Lower leg skin (tissue), 4 donors: ENCODE results near the gene TSHZ2. TPM values are rescaled to one million over a fixed set of nuclear protein-coding genes. Genes with fewer than 3 reads are reported as not detected.

Source experiments
- DNase-seq, 2 donors: peaks; one replicate each; pipeline ENCODE4 v3.0.0-alpha.2; 2019; ENCODE audit warnings: low spot score in 2 of 2
- H3K4me3 ChIP-seq: fragments of 200-600 bp; sonication (generic); 2 replicates; pipeline ENCODE4 v1.5.1; 2017; ENCODE audit warnings: mild to moderate bottlenecking, low read depth; ENCODE audit not compliant: poor library complexity, severe bottlenecking
- CTCF ChIP-seq, 3 donors: fragments of 450-650 bp; IDR thresholded peaks; one replicate each; pipeline ENCODE4 v1.5.1; 2016; ENCODE audit warnings: antibody characterized with exemption in 3 of 3, mild to moderate bottlenecking in 3 of 3, moderate library complexity in 2 of 3
- POLR2A ChIP-seq, 2 donors: fragments of 450-650 bp; IDR thresholded peaks; one replicate each; pipeline ENCODE4 v1.6.1; 2016 to 2017; ENCODE audit warnings: antibody characterized with exemption in 2 of 2, mild to moderate bottlenecking in 1 of 2, moderate library complexity in 1 of 2
- WGBS, 2 donors: methylation state at CpG; one replicate each; pipeline ENCODE4 v1.1.5; 2018; 5-methylcytosine and 5-hydroxymethylcytosine counted together
- intact Hi-C: fragments of 100-400 bp; cut with DNase I; formaldehyde crosslinking; loops from one replicate; pipeline ENCODE4 v1.15.0; 2023; ENCODE audit warnings: low total_unique reads
- total RNA-seq, 4 donors: library from RNA; depleted of rRNA; stranded (reverse); fragments of >200 nt; gene quantifications; one replicate each; pipeline ENCODE4 v1.1.0, GENCODE V29; 2016

Gene TSHZ2
- total RNA-seq, 4 donors from 2014 or later, result 8.1 to 25.7 (median 10.5) TPM

GRCh38 chr20:53070706-53071392 lies 98.7 kb downstream of the TSHZ2 start:
- TF ChIP-seq CTCF (IDR thresholded peaks at IDR 0.05), result no peak
- no peak for TF ChIP-seq POLR2A (IDR thresholded peaks at IDR 0.05)
- WGBS, 2 donors, result 48 to 59% methylated on average over 8 of the region's 8 CpGs
- intact Hi-C loops, result no loop called here
- H3K4me3 ChIP-seq, result no peak overlapping the region
- DNase-seq, result no peak

GRCh38 chr20:53071833-53072232 lies 99.7 kb downstream of the TSHZ2 start:
- DNase-seq, result no peak
- H3K4me3 ChIP-seq, result no peak overlapping the region
- no peak for TF ChIP-seq POLR2A (IDR thresholded peaks at IDR 0.05)
- TF ChIP-seq CTCF (IDR thresholded peaks at IDR 0.05), result no peak
- intact Hi-C loops, result no loop called here
- 88 to 91% methylated on average over 8 of the region's 8 CpGs for WGBS, 2 donors

- TF ChIP-seq CTCF (IDR thresholded peaks at IDR 0.05) (peak in 1 of 3 donors; percentile 13), POLR2A (IDR thresholded peaks at IDR 0.05) (no peak)
- intact Hi-C loops, result no loop called here
- 86 to 93% methylated on average over 1 of the region's 1 CpG for WGBS, 2 donors
- no peak overlapping the region for H3K4me3 ChIP-seq
- no peak for DNase-seq
These were observed 100.9 kb downstream of the TSHZ2 start for GRCh38 chr20:53072923-53073579.

- H3K4me3 ChIP-seq, result no peak overlapping the region
- no peak for DNase-seq
- intact Hi-C loops, result no loop called here
- WGBS, 2 donors, result 85 to 89% methylated on average over 4 of the region's 4 CpGs
- TF ChIP-seq POLR2A (IDR thresholded peaks at IDR 0.05), result no peak
These were observed 101.7 kb downstream of the TSHZ2 start for GRCh38 chr20:53073636-53074415.

GRCh38 chr20:53074811-53075314 lies 102.7 kb downstream of the TSHZ2 start:
- no peak overlapping the region for H3K4me3 ChIP-seq
- TF ChIP-seq POLR2A (IDR thresholded peaks at IDR 0.05) (no peak), CTCF (IDR thresholded peaks at IDR 0.05) (no peak)
- no peak for DNase-seq
- intact Hi-C loops, result no loop called here
- 38 to 51% methylated on average over 4 of the region's 4 CpGs for WGBS, 2 donors

- WGBS, 2 donors, result 58 to 78% methylated on average over 3 of the region's 3 CpGs
- no peak overlapping the region for H3K4me3 ChIP-seq
- intact Hi-C loops, result no loop called here
- TF ChIP-seq POLR2A (IDR thresholded peaks at IDR 0.05), result no peak
- no peak for DNase-seq
These were observed 104.5 kb downstream of the TSHZ2 start for GRCh38 chr20:53076668-53077067.
